ENCODE measurements around the gene ARL6IP1.
"Not testable (repeated sequence)": the region's sequence is repeated elsewhere in the genome, so short reads cannot be mapped to it uniquely, and the experiment has no call there.

DNA sequence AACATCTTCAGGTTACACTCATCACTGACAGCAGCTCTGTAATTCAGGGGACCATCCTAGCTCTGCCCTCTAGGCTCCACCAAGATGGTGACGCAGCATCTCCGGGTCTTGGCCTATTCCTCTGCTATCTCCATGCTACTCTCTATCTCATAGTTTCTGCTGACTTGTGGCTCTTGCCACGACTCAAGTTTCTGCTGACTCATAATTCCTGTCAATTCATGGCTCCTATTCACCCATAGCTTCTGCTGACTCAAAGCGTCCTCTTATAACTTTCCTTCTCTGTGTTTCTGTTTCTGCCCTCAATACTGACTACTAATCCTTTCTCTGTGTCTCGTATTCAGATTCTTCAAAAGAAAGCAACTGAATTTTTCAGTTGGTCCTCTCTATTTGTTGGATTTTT lies 38.6 kb downstream of the ARL6IP1 start:
- TF ChIP-seq, protein P1, sequence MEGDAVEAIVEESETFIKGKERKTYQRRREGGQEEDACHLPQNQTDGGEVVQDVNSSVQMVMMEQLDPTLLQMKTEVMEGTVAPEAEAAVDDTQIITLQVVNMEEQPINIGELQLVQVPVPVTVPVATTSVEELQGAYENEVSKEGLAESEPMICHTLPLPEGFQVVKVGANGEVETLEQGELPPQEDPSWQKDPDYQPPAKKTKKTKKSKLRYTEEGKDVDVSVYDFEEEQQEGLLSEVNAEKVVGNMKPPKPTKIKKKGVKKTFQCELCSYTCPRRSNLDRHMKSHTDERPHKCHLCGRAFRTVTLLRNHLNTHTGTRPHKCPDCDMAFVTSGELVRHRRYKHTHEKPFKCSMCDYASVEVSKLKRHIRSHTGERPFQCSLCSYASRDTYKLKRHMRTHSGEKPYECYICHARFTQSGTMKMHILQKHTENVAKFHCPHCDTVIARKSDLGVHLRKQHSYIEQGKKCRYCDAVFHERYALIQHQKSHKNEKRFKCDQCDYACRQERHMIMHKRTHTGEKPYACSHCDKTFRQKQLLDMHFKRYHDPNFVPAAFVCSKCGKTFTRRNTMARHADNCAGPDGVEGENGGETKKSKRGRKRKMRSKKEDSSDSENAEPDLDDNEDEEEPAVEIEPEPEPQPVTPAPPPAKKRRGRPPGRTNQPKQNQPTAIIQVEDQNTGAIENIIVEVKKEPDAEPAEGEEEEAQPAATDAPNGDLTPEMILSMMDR (conservative IDR thresholded peaks at IDR 0.05 in 1 of 2, IDR thresholded peaks at IDR 0.05 in 1 of 2; ENCODE audit: extremely low read depth in 1 of 2, insufficient read depth in 1 of 2, low read depth in 1 of 2, low read length in 2 of 2) = not testable (repeated sequence)
- TF ChIP-seq EZH2 (IDR thresholded peaks at IDR 0.05; ENCODE audit: borderline replicate concordance, low read length) = not testable (repeated sequence)
